Kidney (tissue), 22 donors: ENCODE data around the gene PLA2G1B. TPM values are rescaled to one million over a fixed set of nuclear protein-coding genes. Genes with fewer than 3 reads are reported as not detected.

Experiments
- DNase-seq, 5 donors: peaks; one replicate each; pipeline ENCODE4 v3.0.0-alpha.2; 2013 to 2020
- FAIRE-seq: peaks from 2 replicates; lab custom pipeline; 2012; peaks lifted over from hg19 to GRCh38; lab: Jason Lieb, UNC
- H3K27ac ChIP-seq, 2 donors: one replicate each; pipeline ENCODE4 v1.7.0; 2013; ENCODE audit warnings: low read depth in 2 of 2, low read length in 2 of 2, inconsistent platforms in 1 of 2
- H3K27me3 ChIP-seq: one replicate; pipeline ENCODE4 v1.7.1; 2013; ENCODE audit warnings: low read length, inconsistent platforms; ENCODE audit not compliant: control insufficient read depth, insufficient read depth
- H3K36me3 ChIP-seq, 3 donors: one replicate each; pipeline versions ENCODE4 v1.7.0 to v1.7.1; 2013; ENCODE audit warnings: low read length in 3 of 3, control low read depth in 1 of 3, inconsistent platforms in 1 of 3; ENCODE audit not compliant: insufficient read depth in 3 of 3, control insufficient read depth in 2 of 3
- H3K4me1 ChIP-seq, 3 donors: one replicate each; pipeline versions ENCODE4 v1.7.0 to v1.7.1; 2013; ENCODE audit warnings: low read length in 3 of 3, inconsistent platforms in 1 of 3, low read depth in 1 of 3; ENCODE audit not compliant: control insufficient read depth in 2 of 3, insufficient read depth in 2 of 3
- H3K4me3 ChIP-seq, 3 donors: one replicate each; pipeline versions ENCODE4 v1.7.0 to v1.8.1; 2013; ENCODE audit warnings: low read length in 3 of 3, control low read depth in 1 of 3, inconsistent platforms in 1 of 3
- H3K9ac ChIP-seq, 3 donors: one replicate each; pipeline versions ENCODE4 v1.7.0 to v1.7.1; 2013; ENCODE audit warnings: low read length in 3 of 3, control low read depth in 1 of 3, inconsistent platforms in 1 of 3
- H3K9me3 ChIP-seq, 3 donors: one replicate each; pipeline versions ENCODE4 v1.7.0 to v1.7.1; 2013; ENCODE audit warnings: low read length in 3 of 3, control low read depth in 1 of 3, inconsistent platforms in 1 of 3; ENCODE audit not compliant: control insufficient read depth in 2 of 3, insufficient read depth in 1 of 3
- CTCF ChIP-seq: IDR thresholded peaks from 3 replicates; pipeline ENCODE4 v1.5.1; 2012; ENCODE audit warnings: mild to moderate bottlenecking, moderate library complexity, borderline replicate concordance; ENCODE audit not compliant: insufficient read depth; ENCODE audit errors: extremely low read depth
- intact Hi-C: fragments of 100-400 bp; cut with DNase I; formaldehyde crosslinking; loops from one replicate; pipeline ENCODE4 v1.11.1; 2022
- long read RNA-seq, 10 donors: library from polyadenylated mRNA in 1 of 10; unstranded in 1 of 10; transcript quantifications; one replicate each; pipeline ENCODE4 v2.0.0 and lab custom pipeline, GENCODE V29; 2021 to 2026
- polyA plus RNA-seq: library from polyadenylated mRNA; stranded (reverse); fragments of 350-450 nt; fragmentation: Illumina TruSeq; extraction: RNeasy Lipid Tissue Mini Kit (QIAGEN cat#74804); gene quantifications from one replicate; pipeline ENCODE4 v1.2.3, GENCODE V29; 2014; ENCODE audit warnings: low read depth, low replicate concordance; ENCODE audit not compliant: insufficient read depth
- total RNA-seq: library from RNA; stranded (reverse); fragmentation: NEBNext Ultra II Directional; extraction: Animal tissue kit (Norgen Biotek cat#: 25700); gene quantifications from one replicate; pipeline ENCODE4 v1.2.1, GENCODE V29; 2021
- donor health status: control.
- donor health status: control.
- donor health status: control.
- donor health status: control.
- donor health status: control.
- donor health status: DM: yes; HTN: yes; CAD: no.
- donor health status: Normal renal cell carcinoma (clear cell type).

Gene PLA2G1B
- not detected for total RNA-seq
- polyA plus RNA-seq = not detected
- long read RNA-seq, donor 1, partial matches to known transcripts = 0 of 1 reads
- long read RNA-seq, donor 1, other reads (novel, unspliced or antisense) = 0 of 1 reads
- long read RNA-seq, donor 2 = 0 reads
- long read RNA-seq, donor 3 = 0 reads
- long read RNA-seq, donor 4 = 0 reads
- long read RNA-seq, donor 5 = 0 reads
- long read RNA-seq, donor 6, partial matches to known transcripts = 0 of 1 reads
- long read RNA-seq, donor 6, other reads (novel, unspliced or antisense) = 0 of 1 reads
- long read RNA-seq, donor 7 = 0 reads
- long read RNA-seq, donor 8 = 0 reads
- long read RNA-seq, donor 9 = 0 reads
- long read RNA-seq, donor 10, partial matches to known transcripts = 0 of 2 reads
- long read RNA-seq, donor 10, other reads (novel, unspliced or antisense) = 0 of 2 reads

- Histone ChIP-seq H3K27ac (no peak within 1 kb of the TSS), H3K36me3 (no peaks in the 10 kb centered on the region), H3K27me3 (no peaks in the 10 kb centered on the region), H3K4me3 (no peak within 1 kb of the TSS), H3K4me1 (no peaks in the 10 kb centered on the region), H3K9ac (no peak within 1 kb of the TSS), H3K9me3 (no peaks in the 10 kb centered on the region)
- no peak for FAIRE-seq
- no peak for DNase-seq
- intact Hi-C loops = no loop called here
- no peak for TF ChIP-seq CTCF
Observed at GRCh38 chr12:120327593-120327992, at the start of gene PLA2G1B. TSS of gene PLA2G1B (minus strand) at chr12:120327779. CDS start at chr12:120327753, 26 bp downstream.

- no peak for TF ChIP-seq CTCF
- no peak overlapping the region for H3K9ac ChIP-seq
- H3K9me3 ChIP-seq = no peaks in the 10 kb centered on the region
- H3K36me3 ChIP-seq = no peaks in the 10 kb centered on the region
- no peak overlapping the region for H3K4me3 ChIP-seq
- intact Hi-C loops = no loop called here
- no peaks in the 10 kb centered on the region for H3K4me1 ChIP-seq
- DNase-seq (peak in 4 of 5 donors; percentile 83 to 95 (median 90)), FAIRE-seq (no peak)
- H3K27ac ChIP-seq = no peak overlapping the region
- no peaks in the 10 kb centered on the region for H3K27me3 ChIP-seq
Observed at GRCh38 chr12:120376934-120377572, 49.5 kb upstream of the PLA2G1B start.

- Histone ChIP-seq H3K27ac (no peak overlapping the region), H3K9ac (no peak overlapping the region), H3K9me3 (no peaks in the 10 kb centered on the region), H3K27me3 (no peaks in the 10 kb centered on the region), H3K4me1 (no peaks in the 10 kb centered on the region), H3K4me3 (no peak overlapping the region), H3K36me3 (no peaks in the 10 kb centered on the region)
- intact Hi-C loops = no loop called here
- no peak for TF ChIP-seq CTCF
- FAIRE-seq = no peak
- DNase-seq = no peak
Observed at GRCh38 chr12:120376416-120376815, 48.8 kb upstream of the PLA2G1B start.
